Ishikawa (cell line): Measurements from ENCODE around the gene PLD1.

ENCODE experiments used
- CEBPB ChIP-seq: IDR thresholded peaks from 2 replicates; pipeline ENCODE4 v1.6.1; 2012
- CREB1 ChIP-seq: IDR thresholded peaks from 2 replicates; pipeline ENCODE4 v1.6.1; 2012; ENCODE audit warnings: low read depth
- EGR1 ChIP-seq: IDR thresholded peaks from 2 replicates; pipeline ENCODE4 v1.6.1; 2012
- EP300 ChIP-seq: IDR thresholded peaks from 2 replicates; pipeline ENCODE4 v1.6.1; 2012; ENCODE audit warnings: borderline replicate concordance
- FOXM1 ChIP-seq: IDR thresholded peaks from 2 replicates; pipeline ENCODE4 v1.6.1; 2012; ENCODE audit warnings: low read depth, borderline replicate concordance
- NFIC ChIP-seq: IDR thresholded peaks from 2 replicates; pipeline ENCODE4 v1.6.1; 2012
- RAD21 ChIP-seq: IDR thresholded peaks from 2 replicates; pipeline ENCODE4 v1.6.1; 2012; ENCODE audit warnings: low read depth
- TAF1 ChIP-seq: IDR thresholded peaks from 2 replicates; pipeline ENCODE4 v1.6.1; 2012; ENCODE audit warnings: low read depth, mild to moderate bottlenecking
- TCF12 ChIP-seq: IDR thresholded peaks from 2 replicates; pipeline ENCODE4 v1.6.1; 2012; ENCODE audit warnings: low read depth
- TEAD4 ChIP-seq: IDR thresholded peaks from 2 replicates; pipeline ENCODE4 v1.6.1; 2012
- YY1 ChIP-seq: IDR thresholded peaks from 2 replicates; pipeline ENCODE4 v1.6.1; 2012; ENCODE audit warnings: low read depth
- ZBTB7A ChIP-seq: IDR thresholded peaks from 2 replicates; pipeline ENCODE4 v1.6.1; 2012; ENCODE audit warnings: low read depth
- TF ChIP-seq, protein P1 (sequence below): IDR thresholded peaks from 2 replicates; pipeline ENCODE4 v1.6.1; 2012
- TF ChIP-seq, protein P2 (sequence below): IDR thresholded peaks from 2 replicates; pipeline ENCODE4 v1.6.1; 2012
- TF ChIP-seq, protein P3 (sequence below): IDR thresholded peaks from 2 replicates; pipeline ENCODE4 v1.6.1; 2012; ENCODE audit warnings: low read depth, mild to moderate bottlenecking

Gene PLD1

GRCh38 chr3:171654809-171655208 lies 155.5 kb downstream of the PLD1 start:
- TF ChIP-seq RAD21, result no peak
- peak; percentile 42; the same call in 1 of the 2 replicates for TF ChIP-seq EP300
- TF ChIP-seq, protein P1, sequence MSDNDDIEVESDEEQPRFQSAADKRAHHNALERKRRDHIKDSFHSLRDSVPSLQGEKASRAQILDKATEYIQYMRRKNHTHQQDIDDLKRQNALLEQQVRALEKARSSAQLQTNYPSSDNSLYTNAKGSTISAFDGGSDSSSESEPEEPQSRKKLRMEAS, result no peak
- 0 out of 2 replicates have a peak, but pooled peaks have one; percentile 20 for TF ChIP-seq TCF12
- TF ChIP-seq TEAD4, result peak; percentile 65
- TF ChIP-seq FOXM1, result no peak; the same call in 1 of the 2 replicates
- no peak for TF ChIP-seq CEBPB
- TF ChIP-seq YY1, result no peak
- TF ChIP-seq, protein P2, sequence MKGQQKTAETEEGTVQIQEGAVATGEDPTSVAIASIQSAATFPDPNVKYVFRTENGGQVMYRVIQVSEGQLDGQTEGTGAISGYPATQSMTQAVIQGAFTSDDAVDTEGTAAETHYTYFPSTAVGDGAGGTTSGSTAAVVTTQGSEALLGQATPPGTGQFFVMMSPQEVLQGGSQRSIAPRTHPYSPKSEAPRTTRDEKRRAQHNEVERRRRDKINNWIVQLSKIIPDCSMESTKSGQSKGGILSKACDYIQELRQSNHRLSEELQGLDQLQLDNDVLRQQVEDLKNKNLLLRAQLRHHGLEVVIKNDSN, result no peak
- TF ChIP-seq CREB1, result no peak
- no peak for TF ChIP-seq EGR1
- TF ChIP-seq, protein P3, sequence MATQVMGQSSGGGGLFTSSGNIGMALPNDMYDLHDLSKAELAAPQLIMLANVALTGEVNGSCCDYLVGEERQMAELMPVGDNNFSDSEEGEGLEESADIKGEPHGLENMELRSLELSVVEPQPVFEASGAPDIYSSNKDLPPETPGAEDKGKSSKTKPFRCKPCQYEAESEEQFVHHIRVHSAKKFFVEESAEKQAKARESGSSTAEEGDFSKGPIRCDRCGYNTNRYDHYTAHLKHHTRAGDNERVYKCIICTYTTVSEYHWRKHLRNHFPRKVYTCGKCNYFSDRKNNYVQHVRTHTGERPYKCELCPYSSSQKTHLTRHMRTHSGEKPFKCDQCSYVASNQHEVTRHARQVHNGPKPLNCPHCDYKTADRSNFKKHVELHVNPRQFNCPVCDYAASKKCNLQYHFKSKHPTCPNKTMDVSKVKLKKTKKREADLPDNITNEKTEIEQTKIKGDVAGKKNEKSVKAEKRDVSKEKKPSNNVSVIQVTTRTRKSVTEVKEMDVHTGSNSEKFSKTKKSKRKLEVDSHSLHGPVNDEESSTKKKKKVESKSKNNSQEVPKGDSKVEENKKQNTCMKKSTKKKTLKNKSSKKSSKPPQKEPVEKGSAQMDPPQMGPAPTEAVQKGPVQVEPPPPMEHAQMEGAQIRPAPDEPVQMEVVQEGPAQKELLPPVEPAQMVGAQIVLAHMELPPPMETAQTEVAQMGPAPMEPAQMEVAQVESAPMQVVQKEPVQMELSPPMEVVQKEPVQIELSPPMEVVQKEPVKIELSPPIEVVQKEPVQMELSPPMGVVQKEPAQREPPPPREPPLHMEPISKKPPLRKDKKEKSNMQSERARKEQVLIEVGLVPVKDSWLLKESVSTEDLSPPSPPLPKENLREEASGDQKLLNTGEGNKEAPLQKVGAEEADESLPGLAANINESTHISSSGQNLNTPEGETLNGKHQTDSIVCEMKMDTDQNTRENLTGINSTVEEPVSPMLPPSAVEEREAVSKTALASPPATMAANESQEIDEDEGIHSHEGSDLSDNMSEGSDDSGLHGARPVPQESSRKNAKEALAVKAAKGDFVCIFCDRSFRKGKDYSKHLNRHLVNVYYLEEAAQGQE, result no peak
- no peak for TF ChIP-seq TAF1
- TF ChIP-seq NFIC, result peak; percentile 78
- TF ChIP-seq ZBTB7A, result no peak

- TF ChIP-seq RAD21, result no peak
- TF ChIP-seq, protein P2, result no peak
- no peak for TF ChIP-seq NFIC
- TF ChIP-seq EGR1, result no peak
- TF ChIP-seq TAF1, result no peak
- TF ChIP-seq CREB1, result no peak
- no peak for TF ChIP-seq TCF12
- TF ChIP-seq, protein P3, result no peak
- TF ChIP-seq, protein P1, result no peak
- no peak for TF ChIP-seq TEAD4
- no peak for TF ChIP-seq ZBTB7A
- TF ChIP-seq EP300, result no peak
- TF ChIP-seq CEBPB, result no peak
- no peak for TF ChIP-seq FOXM1
- no peak for TF ChIP-seq YY1
Observed at GRCh38 chr3:171654326-171654725, 156.0 kb downstream of the PLD1 start.

DNA sequence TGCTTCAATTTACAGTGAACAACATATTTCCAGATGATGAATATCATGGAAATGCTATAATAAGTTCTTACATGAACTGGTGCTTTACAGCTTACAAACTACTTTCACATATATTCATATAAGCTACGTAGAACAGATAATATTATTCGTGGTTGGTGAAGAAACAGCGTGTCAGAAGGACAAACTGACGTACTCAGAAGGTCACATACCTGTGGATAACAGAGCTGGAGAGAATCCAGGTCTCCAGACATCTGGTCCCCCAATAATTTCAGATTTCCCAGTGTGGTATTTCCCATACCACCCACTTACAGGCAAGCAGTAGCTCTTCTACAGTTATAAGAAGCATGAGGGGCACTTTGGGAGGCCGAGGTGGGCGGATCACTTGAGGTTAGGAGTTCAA lies 156.6 kb downstream of the PLD1 start:
- TF ChIP-seq EP300, result no peak
- TF ChIP-seq RAD21, result no peak
- no peak for TF ChIP-seq TAF1
- TF ChIP-seq, protein P1, result no peak
- TF ChIP-seq, protein P3, result no peak
- TF ChIP-seq, protein P2, result no peak
- TF ChIP-seq TEAD4, result no peak

DNA sequence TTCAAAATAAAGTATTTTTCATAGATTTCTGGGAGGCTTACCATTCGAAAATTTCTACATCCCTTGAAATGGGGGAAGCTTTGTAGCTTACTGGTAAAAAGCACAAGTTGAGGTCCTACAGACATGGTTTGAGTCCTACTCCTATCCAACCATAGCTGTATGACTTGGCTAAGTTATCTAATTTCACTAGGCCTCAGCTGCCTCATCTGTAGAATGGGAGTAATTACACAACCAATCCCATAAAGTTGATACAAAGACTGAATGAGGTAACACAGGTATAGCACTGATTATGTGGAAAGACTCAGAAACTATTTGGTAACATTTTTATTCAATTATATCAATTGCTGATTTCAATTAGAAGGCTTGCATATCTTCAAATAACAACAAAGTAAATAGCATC lies 157.4 kb downstream of the PLD1 start:
- TF ChIP-seq, protein P2, result no peak
- TF ChIP-seq CREB1, result no peak
- TF ChIP-seq EGR1, result no peak
- TF ChIP-seq NFIC, result no peak
- TF ChIP-seq TEAD4, result no peak
- no peak for TF ChIP-seq FOXM1
